GM19193 (cell line): Measurements from ENCODE around the gene TMEM248.

Source experiments
- POLR2A ChIP-seq: IDR thresholded peaks from 4 replicates; pipeline ENCODE4 v1.6.1; 2011; ENCODE audit not compliant: insufficient read depth, insufficient read length; ENCODE audit errors: extremely low read depth

TMEM248 gene

DNA sequence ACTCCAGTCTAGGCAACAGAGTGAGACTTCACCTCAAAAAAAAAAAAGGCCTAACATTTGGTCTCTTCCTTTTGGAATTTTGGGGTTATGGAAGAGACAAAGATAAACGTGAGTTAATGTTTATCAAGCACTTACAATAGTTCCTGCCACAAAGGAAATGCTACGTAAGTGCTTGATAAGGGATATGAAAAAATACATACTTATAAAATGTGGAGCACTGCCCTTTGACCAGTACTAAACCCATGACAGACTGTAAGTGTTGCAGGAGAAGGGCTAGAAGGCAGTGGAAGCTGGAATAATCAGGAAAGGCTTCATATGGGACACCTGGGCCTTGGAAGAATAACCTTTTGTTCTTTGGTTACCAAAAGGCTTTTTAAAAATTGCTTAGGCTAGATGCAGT is 25.5 kb downstream of the TMEM248 start:
- no peak for TF ChIP-seq POLR2A

DNA sequence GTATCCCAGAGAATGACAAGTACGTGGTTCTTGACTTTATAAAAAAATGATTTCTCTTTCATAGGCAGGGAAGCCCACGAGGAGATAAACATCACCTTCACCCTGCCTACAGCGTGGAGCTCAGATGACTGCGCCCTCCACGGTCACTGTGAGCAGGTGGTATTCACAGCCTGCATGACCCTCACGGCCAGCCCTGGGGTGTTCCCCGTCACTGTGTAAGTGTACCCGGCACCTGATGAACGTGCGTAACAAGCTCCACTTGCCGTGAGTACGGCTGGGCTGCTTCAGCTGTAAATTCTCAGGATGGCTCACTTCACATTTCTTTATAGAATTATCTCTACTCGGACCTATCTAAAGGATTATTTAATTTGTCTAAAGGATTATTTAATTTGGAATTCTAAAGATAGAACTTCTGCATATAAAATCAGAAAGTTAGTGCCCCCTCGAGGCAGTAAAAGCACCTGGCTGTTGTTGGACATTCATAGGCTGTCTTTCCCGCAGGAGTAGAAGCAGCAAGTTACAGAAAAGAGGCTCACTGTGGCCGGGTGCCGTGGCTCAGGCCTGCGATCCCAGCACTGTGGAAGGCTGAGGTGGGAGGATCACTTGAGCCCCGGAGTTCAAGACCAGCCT is 27.6 kb downstream of the TMEM248 start:
- no peak for TF ChIP-seq POLR2A

DNA sequence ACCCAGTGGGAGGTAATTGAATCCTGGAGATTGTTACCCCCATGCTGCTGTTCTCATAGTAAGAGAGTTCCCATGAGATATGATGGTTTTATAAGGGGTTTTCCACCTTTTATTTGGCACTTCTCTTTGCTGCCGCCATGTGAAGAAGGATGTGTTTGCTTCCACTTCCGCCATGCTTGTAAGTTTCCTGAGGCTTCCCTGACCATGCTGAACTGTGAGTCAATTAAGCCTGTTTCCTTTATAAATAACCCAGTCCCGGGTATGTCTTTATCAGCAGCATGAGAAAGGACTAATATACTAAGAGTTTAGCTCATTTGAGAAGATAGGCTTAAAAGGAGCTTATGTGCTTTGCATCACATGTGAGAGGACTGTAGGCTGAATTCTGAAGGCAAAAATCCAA is 29.3 kb downstream of the TMEM248 start:
- TF ChIP-seq POLR2A = no peak

DNA sequence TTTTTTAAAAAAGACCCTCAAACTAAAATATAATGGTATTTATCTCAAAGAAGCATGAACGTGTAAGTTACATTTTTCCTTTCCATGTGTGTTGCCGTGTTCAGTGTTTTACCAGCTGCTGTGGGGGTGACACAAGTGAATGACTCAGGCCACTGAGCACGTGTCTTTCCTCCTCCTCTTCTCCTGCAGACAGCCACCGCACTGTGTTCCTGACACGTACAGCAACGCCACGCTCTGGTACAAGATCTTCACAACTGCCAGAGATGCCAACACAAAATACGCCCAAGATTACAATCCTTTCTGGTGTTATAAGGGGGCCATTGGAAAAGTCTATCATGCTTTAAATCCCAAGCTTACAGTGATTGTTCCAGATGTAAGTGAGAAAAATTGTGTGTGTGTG is 29.7 kb downstream of the TMEM248 start:
- no peak for TF ChIP-seq POLR2A

DNA sequence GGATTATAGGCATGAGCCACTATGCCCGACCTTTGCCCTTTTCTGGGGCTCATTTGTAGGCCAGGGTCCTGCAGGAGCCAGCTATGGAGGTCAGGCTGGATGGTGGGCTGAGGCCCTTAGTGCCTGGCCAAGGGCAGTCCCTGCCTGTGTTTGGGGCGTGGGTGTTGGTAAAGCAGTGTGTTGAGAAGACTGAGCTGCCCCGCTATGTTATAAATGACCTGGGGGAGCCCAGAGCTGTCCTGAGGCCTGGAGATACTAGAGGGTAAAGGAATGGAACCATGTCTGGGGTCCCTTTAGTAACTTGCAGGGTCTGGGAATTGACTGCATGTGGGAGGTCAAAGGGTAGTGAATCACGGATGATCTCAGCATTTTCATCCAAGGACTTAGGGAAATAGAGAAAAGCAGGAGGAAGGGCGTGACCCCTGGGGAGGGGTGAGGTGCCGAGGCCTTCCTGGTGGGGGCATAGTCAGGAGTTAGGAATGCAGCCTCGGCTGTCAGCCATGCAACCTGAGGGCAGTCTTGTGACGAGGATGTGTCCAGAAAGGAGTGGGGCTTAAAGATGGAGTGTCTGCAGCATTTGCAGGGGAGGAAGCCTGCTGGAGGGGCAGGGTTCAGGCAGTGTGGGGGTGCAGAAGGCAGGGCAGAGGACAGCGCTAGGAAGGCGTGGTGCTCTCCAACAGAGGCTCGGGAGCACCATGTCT is 31.5 kb downstream of the TMEM248 start:
- no peak for TF ChIP-seq POLR2A

DNA sequence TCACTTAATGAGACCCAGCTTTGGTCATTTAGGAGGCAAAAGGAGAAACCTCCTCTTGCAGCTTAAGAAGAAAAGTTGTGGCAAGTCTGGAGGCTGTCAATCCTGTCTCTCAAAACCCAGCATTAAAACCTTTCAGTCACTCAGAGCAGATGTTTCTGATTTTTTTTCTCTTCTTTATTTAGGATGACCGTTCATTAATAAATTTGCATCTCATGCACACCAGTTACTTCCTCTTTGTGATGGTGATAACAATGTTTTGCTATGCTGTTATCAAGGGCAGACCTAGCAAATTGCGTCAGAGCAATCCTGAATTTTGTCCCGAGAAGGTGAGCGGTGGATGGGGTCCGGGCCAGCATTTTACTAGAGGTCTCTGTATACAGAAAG is 32.0 kb downstream of the TMEM248 start:
- TF ChIP-seq POLR2A = no peak

DNA sequence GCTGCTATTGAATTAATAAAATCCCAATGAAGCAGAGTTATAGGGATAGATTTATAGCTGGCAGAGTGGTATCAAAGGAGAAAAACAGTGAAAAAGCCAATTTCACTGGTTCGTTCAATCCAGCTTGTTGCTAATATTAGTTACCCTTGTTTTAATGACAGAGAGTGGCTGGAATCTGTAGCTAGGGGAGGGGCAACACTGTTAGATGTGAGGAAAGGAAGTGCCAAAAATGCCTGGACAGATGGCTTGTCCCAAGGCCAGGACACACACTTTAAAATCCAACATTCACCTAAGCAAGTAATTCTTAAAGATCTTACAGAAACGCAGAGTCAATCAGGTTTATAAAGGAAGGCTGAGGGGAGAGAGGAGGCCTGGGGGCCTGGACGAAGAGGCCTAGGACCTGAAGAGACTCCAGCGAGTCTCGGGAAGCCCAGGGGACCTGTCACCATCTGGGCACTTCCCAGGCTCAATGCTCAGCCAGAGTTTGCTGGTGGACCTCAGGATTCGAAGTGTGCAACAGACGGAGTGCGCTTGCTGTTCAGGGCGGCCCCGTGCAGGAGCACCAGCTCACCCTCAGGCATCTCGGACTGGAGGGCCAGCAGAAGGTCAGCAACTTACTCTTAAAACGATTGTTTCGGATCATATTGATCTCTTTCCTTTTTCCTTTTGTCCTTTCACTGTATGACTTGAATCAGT is 36.7 kb downstream of the TMEM248 start:
- TF ChIP-seq POLR2A = no peak

DNA sequence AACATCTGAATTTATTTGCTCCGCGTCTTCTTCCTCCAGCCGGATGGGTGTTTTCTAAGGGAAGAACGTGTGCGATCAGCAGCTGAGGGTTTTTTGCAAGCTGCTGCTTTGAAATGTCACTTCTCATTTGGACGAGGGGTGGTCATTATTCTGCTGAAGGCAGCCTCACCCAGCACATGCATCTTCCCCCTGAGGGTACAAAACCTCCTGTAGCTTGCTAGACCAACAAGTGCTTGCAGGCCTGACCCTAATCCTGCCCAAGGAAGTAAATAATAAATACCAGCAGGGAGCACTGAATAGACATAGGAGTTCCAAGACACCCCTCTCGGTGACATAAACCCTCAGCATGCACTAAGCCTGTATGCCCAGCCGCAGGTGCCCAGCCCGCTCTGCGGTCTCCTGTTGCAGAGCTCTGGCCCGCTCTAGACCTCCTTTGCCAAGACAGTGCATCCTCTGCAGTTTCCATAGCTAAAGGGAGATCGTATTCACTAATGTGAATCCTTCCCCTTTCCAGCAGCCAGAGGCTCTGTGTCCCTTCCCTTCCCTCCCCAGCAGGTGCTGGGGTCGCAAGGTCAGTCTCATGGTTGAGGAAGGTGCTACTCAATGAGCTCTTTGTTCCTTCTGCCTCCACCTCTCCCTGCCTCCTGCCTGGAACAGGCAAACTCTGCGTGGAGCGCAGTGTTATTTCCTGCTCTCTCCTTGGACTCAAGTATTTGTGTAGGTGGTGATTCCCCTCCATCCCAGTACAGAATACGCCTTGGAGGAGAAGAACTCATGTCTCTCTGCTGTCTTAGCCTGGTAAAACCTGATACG is 37.7 kb downstream of the TMEM248 start:
- no peak for TF ChIP-seq POLR2A

DNA sequence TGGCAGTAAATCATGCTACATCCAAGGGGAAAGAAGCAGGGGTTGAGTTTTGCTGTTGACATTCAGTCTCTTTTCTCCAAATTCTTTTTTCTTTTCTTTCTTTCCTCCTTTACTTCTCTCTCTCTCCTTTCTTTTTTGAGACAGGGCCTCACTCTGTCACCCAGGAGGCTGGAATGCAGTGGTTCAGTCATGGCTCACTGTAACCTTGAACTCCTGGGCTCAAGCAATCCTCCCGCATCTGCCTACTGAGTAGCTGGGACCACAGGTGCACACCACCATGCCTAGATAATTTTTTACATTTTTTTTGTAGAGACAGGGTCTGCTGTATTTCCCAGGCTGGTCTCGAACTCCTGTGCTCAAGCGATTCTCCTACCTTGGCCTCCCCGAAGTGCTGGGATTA is 39.2 kb downstream of the TMEM248 start:
- TF ChIP-seq POLR2A = no peak

DNA sequence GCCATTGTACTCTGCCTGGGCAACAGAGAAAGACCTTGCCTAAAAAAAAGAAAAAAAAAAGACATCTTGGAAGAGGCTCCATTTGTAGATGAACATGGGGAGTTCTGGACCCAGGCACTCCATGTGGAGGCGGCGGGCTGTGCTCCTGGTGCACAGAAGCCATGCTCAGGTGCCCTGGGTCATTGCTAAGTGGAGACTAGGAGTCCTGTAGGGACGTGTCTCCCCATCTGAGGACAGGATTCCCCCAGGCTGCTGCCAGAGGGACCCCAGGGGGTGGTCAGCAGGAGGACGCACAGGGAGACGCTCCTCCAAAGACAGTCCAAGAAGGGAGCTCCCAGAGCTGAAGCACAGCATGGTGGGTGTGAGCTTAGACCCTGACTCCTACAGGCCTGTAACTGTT is 40.1 kb downstream of the TMEM248 start:
- no peak for TF ChIP-seq POLR2A

DNA sequence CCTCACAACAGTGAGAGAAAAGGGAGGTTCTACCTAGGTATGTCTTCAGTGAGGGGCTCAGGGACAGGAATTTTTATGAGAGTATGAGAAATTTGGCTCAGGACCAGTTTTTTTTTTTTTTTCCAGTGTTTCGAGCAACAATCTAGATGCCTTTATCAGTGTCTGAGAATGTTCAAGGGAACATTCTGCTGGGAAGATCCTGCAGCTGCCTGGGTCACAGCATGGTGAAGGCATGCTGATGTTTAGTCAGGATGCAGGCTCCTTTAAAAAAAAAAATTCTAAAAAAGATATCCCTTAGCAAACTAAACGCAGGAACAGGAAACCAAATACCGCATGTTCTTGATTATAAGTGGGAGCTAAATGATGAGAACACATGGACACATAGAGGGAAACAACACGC is 43.4 kb downstream of the TMEM248 start:
- no peak for TF ChIP-seq POLR2A

DNA sequence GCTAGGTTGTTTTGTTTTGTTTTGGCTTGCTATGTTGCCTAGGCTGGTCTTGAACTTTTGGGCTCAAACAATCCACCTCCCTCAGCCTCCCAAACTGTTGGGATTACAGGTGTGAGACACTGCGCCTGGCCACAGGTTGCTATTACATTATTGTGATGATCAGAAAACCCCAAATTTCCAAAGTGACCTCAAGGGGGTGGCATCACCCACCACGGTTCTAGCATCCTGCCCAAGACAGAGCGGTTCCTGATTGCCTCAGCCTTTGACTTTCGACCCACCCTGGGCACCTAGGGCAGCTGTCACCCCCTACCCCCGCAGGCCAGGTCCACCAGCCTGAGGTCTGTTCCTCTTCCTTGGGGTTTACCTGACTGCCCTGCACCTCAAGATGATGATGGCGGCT is 46.0 kb downstream of the TMEM248 start:
- TF ChIP-seq POLR2A = no peak

DNA sequence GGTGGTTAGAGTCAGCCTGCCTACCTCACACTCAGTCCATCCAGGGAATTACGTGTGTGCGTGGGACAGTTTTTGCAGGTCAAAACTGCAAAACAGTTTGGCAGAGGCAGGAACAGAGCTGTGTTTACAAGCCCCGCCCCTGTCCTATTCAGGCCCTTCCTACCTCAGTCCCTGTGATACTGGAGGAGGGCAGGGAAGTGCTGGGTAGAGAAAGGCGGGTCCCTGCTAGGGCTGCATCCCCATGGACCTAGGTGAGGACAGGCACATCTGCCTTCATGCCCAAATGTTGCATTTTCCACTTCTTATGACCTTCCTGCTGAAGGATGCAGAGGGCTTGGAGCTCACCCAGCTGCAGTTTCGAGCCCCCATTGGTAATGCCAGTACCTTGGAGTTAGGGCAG is 49.3 kb downstream of the TMEM248 start:
- no peak for TF ChIP-seq POLR2A

DNA sequence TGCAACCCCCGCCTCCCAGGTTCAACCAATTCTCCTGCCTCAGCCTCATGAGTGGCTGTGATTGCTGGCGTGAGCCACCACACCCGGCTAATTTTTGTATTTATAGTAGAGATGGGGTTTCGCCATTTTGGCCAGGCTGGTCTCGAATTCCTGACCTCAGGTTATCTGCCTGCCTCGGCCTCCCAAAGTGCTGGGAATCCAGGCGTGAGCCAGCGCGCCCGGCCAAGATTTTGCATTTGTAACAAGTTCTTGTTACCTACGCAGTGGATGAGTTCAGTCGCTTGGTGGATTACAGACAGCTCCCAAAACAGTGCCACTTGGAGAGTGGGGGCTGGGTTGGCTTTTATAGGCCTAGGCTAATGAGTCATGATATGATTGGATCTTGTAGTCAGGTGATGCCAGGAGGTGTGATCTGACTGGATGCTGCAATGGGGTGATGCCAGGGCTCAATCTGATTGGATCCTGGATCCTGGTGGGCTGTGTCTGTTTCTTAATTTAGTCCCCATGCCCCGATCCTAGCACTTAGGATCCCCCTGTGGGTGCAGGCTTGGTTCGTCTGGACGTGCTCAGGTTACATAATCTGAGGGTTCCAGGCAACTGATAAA is 54.1 kb downstream of the TMEM248 start:
- no peak for TF ChIP-seq POLR2A
